OCI-LY7 (cell line): ENCODE measurements around the gene RBBP8NL.

Source experiments
- EZH2phosphoT487 ChIP-seq: fragments of 200-600 bp; sonication (generic); IDR thresholded peaks from 2 replicates; pipeline ENCODE4 v1.6.1; 2018; ENCODE audit warnings: low read depth, borderline replicate concordance, mild to moderate bottlenecking, mixed run types, antibody characterized with exemption, low read length, moderate library complexity, mixed read lengths
- TF ChIP-seq, protein P1 (sequence below): fragments of 200-600 bp; sonication (generic); conservative IDR thresholded peaks from 2 replicates; pipeline ENCODE4 v1.5.1; 2014; ENCODE audit warnings: mild to moderate bottlenecking, antibody characterized with exemption, low read length, moderate library complexity, mixed read lengths

DNA sequence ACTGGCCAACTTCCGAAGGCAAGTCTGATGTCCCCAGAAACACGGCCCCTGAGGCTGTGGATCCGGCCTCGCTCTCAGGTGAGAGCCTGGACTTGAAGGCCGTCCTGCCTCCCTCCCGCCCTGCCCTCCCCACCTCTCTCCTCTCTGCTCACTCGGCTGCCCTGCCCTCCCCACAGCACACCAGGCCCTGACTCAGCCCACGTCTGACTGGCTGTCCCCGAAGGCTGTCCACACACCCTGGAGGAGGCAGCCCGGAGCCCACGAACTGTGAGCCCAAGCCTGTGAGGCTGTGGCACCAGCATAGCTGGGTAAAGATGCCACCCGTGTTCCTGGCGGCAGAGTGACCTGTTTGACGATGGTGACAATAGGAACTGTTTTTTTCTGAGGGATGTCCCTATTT lies 32.1 kb upstream of the RBBP8NL start:
- TF ChIP-seq, protein P1, sequence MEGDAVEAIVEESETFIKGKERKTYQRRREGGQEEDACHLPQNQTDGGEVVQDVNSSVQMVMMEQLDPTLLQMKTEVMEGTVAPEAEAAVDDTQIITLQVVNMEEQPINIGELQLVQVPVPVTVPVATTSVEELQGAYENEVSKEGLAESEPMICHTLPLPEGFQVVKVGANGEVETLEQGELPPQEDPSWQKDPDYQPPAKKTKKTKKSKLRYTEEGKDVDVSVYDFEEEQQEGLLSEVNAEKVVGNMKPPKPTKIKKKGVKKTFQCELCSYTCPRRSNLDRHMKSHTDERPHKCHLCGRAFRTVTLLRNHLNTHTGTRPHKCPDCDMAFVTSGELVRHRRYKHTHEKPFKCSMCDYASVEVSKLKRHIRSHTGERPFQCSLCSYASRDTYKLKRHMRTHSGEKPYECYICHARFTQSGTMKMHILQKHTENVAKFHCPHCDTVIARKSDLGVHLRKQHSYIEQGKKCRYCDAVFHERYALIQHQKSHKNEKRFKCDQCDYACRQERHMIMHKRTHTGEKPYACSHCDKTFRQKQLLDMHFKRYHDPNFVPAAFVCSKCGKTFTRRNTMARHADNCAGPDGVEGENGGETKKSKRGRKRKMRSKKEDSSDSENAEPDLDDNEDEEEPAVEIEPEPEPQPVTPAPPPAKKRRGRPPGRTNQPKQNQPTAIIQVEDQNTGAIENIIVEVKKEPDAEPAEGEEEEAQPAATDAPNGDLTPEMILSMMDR = no peak
- no peak for TF ChIP-seq EZH2phosphoT487
